Measurements from ENCODE around the gene ROBO1.
A peak's percentile ranks its signal among the peaks of the same experiment; 100 is the strongest.

ROBO1 gene

GRCh38 chr3:78963771-78964170, 804.0 kb downstream of the ROBO1 start:
- no peak for DNase-seq

- no peak for DNase-seq
These were observed 810.3 kb downstream of the ROBO1 start for GRCh38 chr3:78957456-78957855.

GRCh38 chr3:78951342-78951945, 816.4 kb downstream of the ROBO1 start:
- DNase-seq, result no peak

GRCh38 chr3:78941587-78941986, 826.2 kb downstream of the ROBO1 start:
- DNase-seq, result no peak

GRCh38 chr3:78940626-78941025, 827.2 kb downstream of the ROBO1 start:
- no peak for DNase-seq

GRCh38 chr3:78940128-78940527, 827.7 kb downstream of the ROBO1 start:
- no peak for DNase-seq

- DNase-seq, result no peak
These were observed 830.3 kb downstream of the ROBO1 start for GRCh38 chr3:78937475-78937874.

- DNase-seq, result no peak
These were observed 840.0 kb downstream of the ROBO1 start for GRCh38 chr3:78927759-78928158.

GRCh38 chr3:78926523-78926922, 841.3 kb downstream of the ROBO1 start:
- DNase-seq, result no peak

GRCh38 chr3:78924711-78925110, 843.1 kb downstream of the ROBO1 start:
- DNase-seq, result no peak

- no peak for DNase-seq
These were observed 848.6 kb downstream of the ROBO1 start for GRCh38 chr3:78919021-78919755.

GRCh38 chr3:78918361-78919020, 849.3 kb downstream of the ROBO1 start:
- no peak for DNase-seq

- DNase-seq, result no peak
These were observed 850.3 kb downstream of the ROBO1 start for GRCh38 chr3:78917536-78917935.

GRCh38 chr3:78913711-78914110, 854.1 kb downstream of the ROBO1 start:
- DNase-seq, result peak in 1 of 2 experiments; percentile 26

- DNase-seq, result no peak
These were observed 855.1 kb downstream of the ROBO1 start for GRCh38 chr3:78912687-78913086.

- DNase-seq, result peak; percentile 40 to 80
These were observed 855.5 kb downstream of the ROBO1 start for GRCh38 chr3:78912259-78912658.

GRCh38 chr3:78911394-78911793, 856.4 kb downstream of the ROBO1 start:
- DNase-seq, result no peak

- DNase-seq, result peak in 1 of 2 experiments; percentile 69
These were observed 859.6 kb downstream of the ROBO1 start for GRCh38 chr3:78908236-78908635.

- no peak for DNase-seq
These were observed 860.4 kb downstream of the ROBO1 start for GRCh38 chr3:78907367-78907766.

- DNase-seq, result no peak
These were observed 860.9 kb downstream of the ROBO1 start for GRCh38 chr3:78906930-78907329.

GRCh38 chr3:78906245-78906644, 861.6 kb downstream of the ROBO1 start:
- DNase-seq, result peak; percentile 30 to 88

GRCh38 chr3:78905700-78906099, 862.1 kb downstream of the ROBO1 start:
- peak in 1 of 2 experiments; percentile 39 for DNase-seq

- DNase-seq, result no peak
These were observed 866.3 kb downstream of the ROBO1 start for GRCh38 chr3:78901544-78901943.

- no peak for DNase-seq
These were observed 866.9 kb downstream of the ROBO1 start for GRCh38 chr3:78900880-78901279.

Data from NCI-H2081 (cell line).